ENCODE measurements around the gene TSPO.

DNA sequence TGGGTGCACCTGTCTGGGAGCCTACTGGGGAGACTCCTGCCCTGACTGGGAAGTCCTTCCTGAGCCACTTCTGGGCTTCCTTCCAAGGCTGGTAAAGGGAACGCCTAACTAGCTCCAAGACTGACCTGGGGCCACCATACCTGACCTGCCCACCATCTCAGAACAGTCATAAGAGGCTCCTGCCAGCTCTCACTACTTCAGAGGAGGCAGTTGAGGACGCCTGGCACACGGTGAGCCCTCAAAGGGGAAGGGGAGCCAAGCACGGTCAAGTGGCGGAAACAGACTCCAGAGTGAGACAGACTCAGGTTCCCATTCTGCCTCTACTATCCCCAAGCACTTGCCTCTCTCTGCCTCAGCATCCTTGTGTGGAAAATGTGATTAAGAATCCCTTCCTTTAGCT is 15.8 kb upstream of the TSPO start:
- TF ChIP-seq, protein P1, sequence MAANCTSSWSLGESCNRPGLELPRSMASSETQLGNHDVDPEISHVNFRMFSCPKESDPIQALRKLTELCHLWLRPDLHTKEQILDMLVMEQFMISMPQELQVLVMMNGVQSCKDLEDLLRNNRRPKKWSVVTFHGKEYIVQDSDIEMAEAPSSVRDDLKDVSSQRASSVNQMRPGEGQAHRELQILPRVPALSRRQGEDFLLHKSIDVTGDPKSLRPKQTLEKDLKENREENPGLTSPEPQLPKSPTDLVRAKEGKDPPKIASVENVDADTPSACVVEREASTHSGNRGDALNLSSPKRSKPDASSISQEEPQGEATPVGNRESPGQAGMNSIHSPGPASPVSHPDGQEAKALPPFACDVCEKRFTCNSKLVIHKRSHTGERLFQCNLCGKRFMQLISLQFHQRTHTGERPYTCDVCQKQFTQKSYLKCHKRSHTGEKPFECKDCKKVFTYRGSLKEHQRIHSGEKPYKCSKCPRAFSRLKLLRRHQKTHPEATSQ (CRISPR knock-in tag; IDR thresholded peaks at IDR 0.05; ENCODE audit: borderline replicate concordance): no peak
- TF ChIP-seq, protein P2, sequence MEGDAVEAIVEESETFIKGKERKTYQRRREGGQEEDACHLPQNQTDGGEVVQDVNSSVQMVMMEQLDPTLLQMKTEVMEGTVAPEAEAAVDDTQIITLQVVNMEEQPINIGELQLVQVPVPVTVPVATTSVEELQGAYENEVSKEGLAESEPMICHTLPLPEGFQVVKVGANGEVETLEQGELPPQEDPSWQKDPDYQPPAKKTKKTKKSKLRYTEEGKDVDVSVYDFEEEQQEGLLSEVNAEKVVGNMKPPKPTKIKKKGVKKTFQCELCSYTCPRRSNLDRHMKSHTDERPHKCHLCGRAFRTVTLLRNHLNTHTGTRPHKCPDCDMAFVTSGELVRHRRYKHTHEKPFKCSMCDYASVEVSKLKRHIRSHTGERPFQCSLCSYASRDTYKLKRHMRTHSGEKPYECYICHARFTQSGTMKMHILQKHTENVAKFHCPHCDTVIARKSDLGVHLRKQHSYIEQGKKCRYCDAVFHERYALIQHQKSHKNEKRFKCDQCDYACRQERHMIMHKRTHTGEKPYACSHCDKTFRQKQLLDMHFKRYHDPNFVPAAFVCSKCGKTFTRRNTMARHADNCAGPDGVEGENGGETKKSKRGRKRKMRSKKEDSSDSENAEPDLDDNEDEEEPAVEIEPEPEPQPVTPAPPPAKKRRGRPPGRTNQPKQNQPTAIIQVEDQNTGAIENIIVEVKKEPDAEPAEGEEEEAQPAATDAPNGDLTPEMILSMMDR (CRISPR knock-in tag; IDR thresholded peaks at IDR 0.05): no peak
- TF ChIP-seq POLR2AphosphoS5 (IDR thresholded peaks at IDR 0.05; ENCODE audit: low read depth, low read length) (no peak), SCMH1 (CRISPR knock-in tag; IDR thresholded peaks at IDR 0.05; ENCODE audit: borderline replicate concordance) (no peak), ARID2 (CRISPR knock-in tag; IDR thresholded peaks at IDR 0.05; ENCODE audit: borderline replicate concordance) (no peak)

Measured in HepG2 (cell line).